MCF 10A (cell line): ENCODE results near the gene GET3. TPM values are rescaled to one million over a fixed set of nuclear protein-coding genes. Genes with fewer than 3 reads are reported as not detected.
A peak's percentile ranks its signal among the peaks of the same experiment; 100 is the strongest.

ENCODE experiments used
- BruUV-seq: library from RNA; stranded (reverse); fragments of 400-500 nt; replicated peaks from 2 replicates; lab custom pipeline; 2021; lab: Mats Ljungman, UMichigan
- CTCF ChIA-PET: fragments of 300-600 bp; sonication (Branson Sonifier 250); formaldehyde crosslinking; extraction: SDS; loops from one replicate; lab custom pipeline; 2021; ENCODE audit warnings: antibody characterized with exemption, inconsistent platforms; lab: Yijun Ruan, JAX
- POLR2A ChIA-PET: fragments of 300-600, 350-650 bp; sonication (Branson Sonifier 250); formaldehyde crosslinking; extraction: SDS; loops from one replicate; lab custom pipeline; 2020; ENCODE audit warnings: antibody characterized with exemption, inconsistent platforms; lab: Yijun Ruan, JAX
- DNase-seq: peaks from one replicate; pipeline ENCODE4 v3.0.0-alpha.2; 2018; ENCODE audit not compliant: unreplicated experiment
- H3K27ac Mint-ChIP-seq: one replicate; pipeline ENCODE4 v1.8.0; 2022; ENCODE audit warnings: mild to moderate bottlenecking, low read depth, mixed read lengths; ENCODE audit not compliant: unreplicated experiment
- H3K27me3 Mint-ChIP-seq: one replicate; pipeline ENCODE4 v1.8.0; 2022; ENCODE audit warnings: mixed read lengths; ENCODE audit not compliant: insufficient read depth, unreplicated experiment
- H3K36me3 Mint-ChIP-seq: one replicate; pipeline ENCODE4 v1.8.0; 2022; ENCODE audit warnings: mild to moderate bottlenecking, moderate library complexity, mixed read lengths; ENCODE audit not compliant: insufficient read depth, unreplicated experiment
- H3K4me1 Mint-ChIP-seq: one replicate; pipeline ENCODE4 v1.8.0; 2022; ENCODE audit warnings: mixed read lengths; ENCODE audit not compliant: insufficient read depth, unreplicated experiment
- H3K4me3 Mint-ChIP-seq: one replicate; pipeline ENCODE4 v1.8.0; 2022; ENCODE audit warnings: mild to moderate bottlenecking, moderate library complexity, mixed read lengths; ENCODE audit not compliant: unreplicated experiment
- H3K9me3 Mint-ChIP-seq: one replicate; pipeline ENCODE4 v1.8.0; 2022; ENCODE audit warnings: mixed read lengths; ENCODE audit not compliant: unreplicated experiment
- intact Hi-C: fragments of 100-400 bp; cut with micrococcal nuclease; formaldehyde crosslinking; loops from 2 replicates; pipeline ENCODE4 v1.14.1; 2022
- total RNA-seq: library from RNA; stranded (reverse); gene quantifications from 2 replicates; pipeline ENCODE4 v1.2.3, GENCODE V29; 2022
- TF ChIP-seq, protein P1 (sequence below): fragments of 200-600 bp; IDR thresholded peaks from one replicate; pipeline ENCODE4 v1.8.0; 2022; ENCODE audit warnings: antibody characterized with exemption, mild to moderate bottlenecking; ENCODE audit not compliant: unreplicated experiment

Gene GET3
- total RNA-seq, 1 experiment from 2014 or later = 62.9 TPM

DNA sequence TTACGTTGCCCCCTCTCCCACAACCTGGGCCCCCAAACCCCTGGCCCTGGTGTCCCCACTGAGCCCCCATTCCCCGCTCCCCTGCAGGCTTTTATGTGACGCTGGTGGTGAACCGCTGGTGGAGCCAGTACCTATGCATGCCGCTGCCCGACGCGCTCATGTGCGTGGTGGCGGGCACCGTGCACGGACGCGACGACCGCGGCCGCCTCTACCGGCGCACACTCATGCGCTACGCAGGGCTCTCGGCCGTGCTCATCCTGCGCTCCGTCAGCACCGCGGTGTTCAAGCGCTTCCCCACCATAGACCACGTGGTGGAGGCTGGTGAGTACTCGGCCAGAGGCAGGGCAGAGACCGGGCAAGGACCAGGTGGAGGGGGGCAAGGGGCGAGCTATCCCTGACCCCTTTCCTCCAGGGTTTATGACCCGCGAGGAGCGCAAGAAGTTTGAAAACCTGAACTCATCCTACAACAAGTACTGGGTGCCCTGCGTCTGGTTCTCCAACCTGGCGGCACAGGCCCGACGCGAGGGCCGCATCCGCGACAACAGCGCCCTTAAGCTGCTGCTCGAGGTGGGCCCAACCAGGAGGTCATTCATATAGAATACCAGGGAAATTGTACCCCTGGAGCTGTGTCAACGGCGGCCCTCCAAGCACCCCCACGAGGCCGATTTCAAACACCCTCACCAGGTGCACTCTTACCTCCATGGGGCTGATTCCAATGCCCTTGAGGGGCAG is 17.3 kb downstream of the GET3 start:
- Mint-ChIP-seq H3K4me3 (no peak overlapping the region), H3K4me1 (peaks cover 18% of the 10 kb centered on the region), H3K27me3 (no peaks in the 10 kb centered on the region), H3K9me3 (no peaks in the 10 kb centered on the region), H3K27ac (no peak overlapping the region), H3K36me3 (no peaks in the 10 kb centered on the region)
- BruUV-seq = no TSS peak
- no peak for DNase-seq
- intact Hi-C loops = no loop called here
- TF ChIP-seq, protein P1, sequence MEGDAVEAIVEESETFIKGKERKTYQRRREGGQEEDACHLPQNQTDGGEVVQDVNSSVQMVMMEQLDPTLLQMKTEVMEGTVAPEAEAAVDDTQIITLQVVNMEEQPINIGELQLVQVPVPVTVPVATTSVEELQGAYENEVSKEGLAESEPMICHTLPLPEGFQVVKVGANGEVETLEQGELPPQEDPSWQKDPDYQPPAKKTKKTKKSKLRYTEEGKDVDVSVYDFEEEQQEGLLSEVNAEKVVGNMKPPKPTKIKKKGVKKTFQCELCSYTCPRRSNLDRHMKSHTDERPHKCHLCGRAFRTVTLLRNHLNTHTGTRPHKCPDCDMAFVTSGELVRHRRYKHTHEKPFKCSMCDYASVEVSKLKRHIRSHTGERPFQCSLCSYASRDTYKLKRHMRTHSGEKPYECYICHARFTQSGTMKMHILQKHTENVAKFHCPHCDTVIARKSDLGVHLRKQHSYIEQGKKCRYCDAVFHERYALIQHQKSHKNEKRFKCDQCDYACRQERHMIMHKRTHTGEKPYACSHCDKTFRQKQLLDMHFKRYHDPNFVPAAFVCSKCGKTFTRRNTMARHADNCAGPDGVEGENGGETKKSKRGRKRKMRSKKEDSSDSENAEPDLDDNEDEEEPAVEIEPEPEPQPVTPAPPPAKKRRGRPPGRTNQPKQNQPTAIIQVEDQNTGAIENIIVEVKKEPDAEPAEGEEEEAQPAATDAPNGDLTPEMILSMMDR = no peak
- ChIA-PET POLR2A (interaction anchor here (0.6 to 1.9 kb wide), 6 partner anchors 11 to 954 kb away, joined by 3 to 4 read pairs (median 3); partner anchors contain the start of genes GET3 and TRIR), CTCF (interaction anchor here (0.7 to 13.2 kb wide), 10 partner anchors 10 to 95 kb away, joined by 3 to 307 read pairs (median 3); partner anchors contain the start of genes JUNB, PRDX2, THSD8 and TRIR)

DNA sequence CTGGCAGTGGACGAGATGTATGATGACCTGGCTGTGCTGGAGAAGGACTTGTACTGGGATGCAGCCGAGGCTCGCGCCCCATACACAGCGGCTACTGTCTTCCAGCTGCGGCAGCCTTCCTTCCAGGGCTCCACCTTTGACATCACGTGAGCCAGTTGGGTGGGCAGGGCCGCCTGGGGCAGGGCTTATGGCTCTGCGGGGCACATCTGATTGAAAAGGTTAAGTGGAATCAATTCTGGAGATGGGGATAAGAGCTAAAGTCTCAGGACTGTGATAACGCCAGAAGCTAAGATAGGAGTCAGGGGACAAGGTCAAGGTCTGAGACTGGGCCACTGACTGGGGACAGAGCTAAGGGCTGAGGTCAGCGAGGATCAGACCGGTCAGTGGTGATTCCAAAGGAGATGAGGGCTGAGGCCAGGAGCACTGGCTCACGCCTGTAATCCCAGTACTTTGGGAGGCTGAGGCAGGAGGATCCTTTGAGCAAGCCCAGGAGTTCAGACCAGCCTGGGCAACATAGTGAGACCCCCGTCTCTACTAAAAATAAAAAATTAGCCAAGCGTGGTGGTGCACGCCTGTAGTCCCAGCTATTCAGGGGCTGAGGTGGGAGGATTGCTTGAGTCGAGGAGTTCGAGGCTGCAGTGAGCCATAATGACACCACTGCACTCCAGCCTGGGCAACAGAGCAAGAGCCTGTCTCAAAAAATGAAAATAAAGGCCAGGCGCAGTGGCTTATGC is 19.0 kb downstream of the GET3 start:
- CTCF ChIA-PET = interaction anchor here (0.6 to 13.2 kb wide), 9 partner anchors 10 to 571 kb away, joined by 3 to 307 read pairs (median 5); partner anchors contain the start of genes JUNB, PRDX2, THSD8 and TNPO2
- BruUV-seq = no TSS peak
- H3K4me3 Mint-ChIP-seq = no peak overlapping the region
- peaks cover 6% of the 10 kb centered on the region for H3K4me1 Mint-ChIP-seq
- DNase-seq = no peak
- no peaks in the 10 kb centered on the region for H3K27me3 Mint-ChIP-seq
- no peaks in the 10 kb centered on the region for H3K36me3 Mint-ChIP-seq
- TF ChIP-seq, protein P1 = no peak
- no peaks in the 10 kb centered on the region for H3K9me3 Mint-ChIP-seq
- POLR2A ChIA-PET = interaction anchor here (1.8 to 1.9 kb wide), 2 partner anchors 20 to 22 kb away, joined by 4 to 8 read pairs; partner anchors contain the start of genes GET3 and TRIR
- H3K27ac Mint-ChIP-seq = no peak overlapping the region
- intact Hi-C loops = no loop called here

DNA sequence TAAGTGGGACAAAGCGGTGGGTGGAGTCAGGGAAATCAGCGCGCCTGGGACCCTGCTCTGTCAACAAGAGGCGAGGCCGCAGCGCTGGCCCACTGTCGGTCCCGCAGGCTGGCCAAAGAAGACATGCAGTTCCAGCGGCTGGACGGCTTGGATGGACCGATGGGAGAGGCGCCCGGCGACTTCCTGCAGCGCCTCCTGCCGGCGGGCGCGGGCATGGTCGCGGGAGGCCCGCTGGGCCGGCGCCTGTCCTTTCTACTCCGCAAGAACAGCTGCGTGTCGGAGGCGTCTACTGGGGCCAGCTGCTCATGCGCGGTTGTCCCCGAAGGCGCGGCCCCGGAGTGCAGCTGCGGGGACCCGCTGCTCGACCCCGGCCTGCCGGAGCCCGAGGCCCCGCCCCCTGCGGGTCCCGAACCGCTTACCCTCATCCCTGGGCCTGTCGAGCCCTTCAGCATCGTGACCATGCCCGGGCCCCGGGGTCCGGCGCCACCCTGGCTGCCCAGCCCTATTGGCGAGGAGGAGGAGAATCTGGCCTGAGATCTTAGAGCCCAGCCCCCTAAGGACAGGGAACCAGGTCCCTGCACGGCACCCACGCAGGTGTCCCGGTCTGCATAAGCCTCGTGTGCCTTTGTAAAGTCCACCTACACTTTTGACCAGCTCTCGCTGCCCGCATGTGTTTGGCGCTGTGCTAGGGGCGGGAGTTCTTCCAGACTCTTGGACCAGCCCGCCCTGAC is 20.4 kb downstream of the GET3 start:
- no peaks in the 10 kb centered on the region for H3K27me3 Mint-ChIP-seq
- BruUV-seq = no TSS peak
- no peaks in the 10 kb centered on the region for H3K36me3 Mint-ChIP-seq
- H3K4me1 Mint-ChIP-seq = peaks cover 5% of the 10 kb centered on the region
- TF ChIP-seq, protein P1 = peak; percentile 97
- DNase-seq = peak; percentile 72
- no peak overlapping the region for H3K27ac Mint-ChIP-seq
- H3K4me3 Mint-ChIP-seq = peak overlapping the region; percentile 35
- CTCF ChIA-PET = interaction anchor here (0.6 to 13.2 kb wide), 18 partner anchors 9 to 108 kb away, joined by 3 to 307 read pairs (median 6); partner anchors contain the start of genes JUNB, PRDX2, THSD8 and TNPO2
- intact Hi-C loops = loop anchor here (1.0 kb wide), 2 partner anchors 24 to 40 kb away; no protein-coding TSS in a partner anchor
- POLR2A ChIA-PET = interaction anchor here (1.0 to 3.4 kb wide), 6 partner anchors 8 to 38 kb away, joined by 3 to 14 read pairs (median 4); partner anchors contain the start of genes GET3 and TRIR
- no peaks in the 10 kb centered on the region for H3K9me3 Mint-ChIP-seq
